C1 segment of cervical spinal cord (tissue), 14 donors: Measurements from ENCODE around the gene CKAP4.

Experiments
- DNase-seq, 14 donors: peaks; one replicate each; lab custom pipeline; 2025; lab: John Stamatoyannopoulos, UW

The CKAP4 gene

DNA sequence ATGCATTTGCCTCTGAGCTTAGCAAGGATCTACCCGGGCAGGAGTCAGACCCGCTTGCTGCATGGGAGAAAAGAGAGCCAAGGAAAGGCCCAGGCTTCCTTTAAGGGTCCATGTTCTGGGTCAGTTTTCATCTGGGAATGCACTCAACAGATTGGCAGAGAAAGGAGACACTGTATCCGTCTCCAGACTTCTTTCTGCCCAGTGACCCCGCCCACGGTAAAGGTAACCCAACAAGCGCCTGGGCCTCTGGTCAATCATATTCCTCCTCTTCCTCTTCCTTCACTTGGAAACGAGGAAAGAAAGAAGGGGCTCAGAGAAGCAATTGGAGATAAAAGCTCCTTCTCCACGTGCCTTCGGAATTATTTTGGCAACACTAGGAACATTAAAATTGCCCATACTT, 27.6 kb upstream of the CKAP4 start:
- DNase-seq, result no peak

DNA sequence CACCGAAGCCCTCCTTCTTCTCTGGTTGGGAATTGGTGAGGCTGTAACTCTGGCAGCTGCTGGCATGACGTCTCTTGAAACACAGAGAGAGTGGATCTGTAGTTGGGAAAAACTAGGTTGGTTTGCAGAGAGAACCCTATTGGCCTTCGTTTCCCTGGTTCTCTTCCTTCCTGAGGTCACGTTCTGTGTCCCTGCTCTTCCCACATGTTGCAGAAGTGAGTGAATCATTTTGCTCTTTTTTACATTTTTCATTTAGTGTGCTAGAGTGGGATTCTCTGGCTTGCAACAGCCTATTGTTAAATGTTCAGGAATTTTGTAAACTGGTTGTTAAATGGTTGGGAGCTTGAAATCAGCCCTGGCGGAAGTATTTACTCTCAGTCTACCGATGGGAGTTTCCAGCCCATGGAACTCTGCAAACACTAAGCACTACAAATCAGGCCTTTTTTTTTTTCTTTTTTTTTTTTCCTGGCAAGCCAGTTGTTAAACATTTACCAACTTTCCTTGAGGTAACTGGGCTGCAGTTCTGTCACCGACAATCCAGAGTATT, 26.8 kb upstream of the CKAP4 start:
- DNase-seq, result no peak

DNA sequence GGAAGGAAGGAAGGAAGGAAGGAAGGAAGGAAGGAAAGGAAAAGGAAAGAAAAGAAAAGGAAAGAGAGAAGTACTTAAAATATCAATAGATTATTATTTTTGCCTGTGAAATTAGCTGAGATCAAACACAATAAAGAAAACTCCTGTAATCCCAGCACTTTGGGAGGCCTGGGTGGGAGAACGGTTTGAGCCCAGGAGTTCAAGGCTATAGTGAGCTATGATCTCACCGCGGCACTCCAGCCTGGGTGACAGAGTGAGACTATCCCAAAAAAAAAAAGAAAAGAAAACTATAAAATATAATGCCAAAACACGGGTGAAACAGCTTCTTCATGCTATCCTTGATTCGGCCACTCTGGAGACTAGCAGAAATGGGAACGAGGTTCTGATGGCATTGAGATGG, 26.2 kb upstream of the CKAP4 start:
- no peak for DNase-seq

DNA sequence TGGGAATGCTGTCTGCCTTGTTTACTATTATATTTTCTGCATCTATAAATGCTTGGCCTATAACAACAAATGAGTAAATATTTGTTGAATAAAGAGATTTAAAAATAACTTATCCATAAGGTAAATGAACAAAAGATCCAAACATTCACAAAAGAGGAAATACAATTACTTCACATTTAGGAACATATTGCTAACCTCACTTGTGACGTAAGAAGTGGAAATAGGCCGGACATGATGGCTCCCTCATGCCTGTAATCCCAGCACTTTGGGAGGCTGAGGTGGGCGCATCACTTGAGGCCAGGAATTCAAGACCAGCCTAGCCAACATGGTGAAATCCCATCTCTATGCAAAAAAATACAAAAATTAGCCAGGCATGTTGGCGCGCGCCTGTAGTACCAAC, 25.7 kb upstream of the CKAP4 start:
- no peak for DNase-seq

DNA sequence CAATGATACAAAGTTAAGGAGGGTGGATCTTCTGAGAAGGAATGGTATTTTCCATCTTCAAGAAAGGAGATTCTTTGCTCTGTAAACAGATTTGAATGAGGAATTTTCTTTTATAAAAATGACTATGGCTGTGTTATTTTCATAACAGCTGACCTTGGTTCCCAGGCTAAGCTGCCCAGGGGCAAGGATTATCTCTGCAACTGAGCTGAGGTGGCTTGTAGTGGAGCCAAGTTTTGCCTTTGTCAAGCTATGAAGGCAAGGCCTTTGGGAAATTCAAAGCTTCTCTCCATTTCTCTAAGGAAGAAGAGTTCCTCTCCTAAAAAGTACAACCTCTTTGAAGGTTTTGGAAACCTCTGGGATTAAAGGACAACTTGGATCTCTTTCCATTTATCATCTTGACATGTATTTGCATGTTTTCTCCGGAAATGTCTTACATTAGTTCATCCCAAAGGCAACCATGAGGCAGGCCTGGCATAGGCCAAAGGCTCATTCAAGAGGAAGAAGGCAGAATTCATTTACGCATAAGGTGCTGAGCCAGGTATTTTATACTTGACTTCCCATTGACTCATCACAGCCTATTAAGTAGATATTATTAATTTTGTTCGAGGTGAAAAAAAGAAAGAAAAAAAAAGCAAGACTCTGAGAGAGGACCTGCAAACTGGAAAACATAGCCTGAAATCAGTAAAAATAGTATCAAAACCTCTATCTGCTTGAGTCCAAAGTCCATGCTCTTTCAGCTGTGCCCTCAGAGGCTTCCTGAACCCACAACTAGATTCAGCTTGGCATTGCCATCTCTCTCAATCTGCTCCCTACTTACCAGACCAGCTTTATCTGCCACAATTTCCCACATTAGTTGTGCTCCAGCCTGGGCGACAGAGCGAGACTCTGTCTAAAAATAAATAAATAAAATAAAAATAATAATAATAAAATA, 24.0 kb upstream of the CKAP4 start:
- no peak for DNase-seq

DNA sequence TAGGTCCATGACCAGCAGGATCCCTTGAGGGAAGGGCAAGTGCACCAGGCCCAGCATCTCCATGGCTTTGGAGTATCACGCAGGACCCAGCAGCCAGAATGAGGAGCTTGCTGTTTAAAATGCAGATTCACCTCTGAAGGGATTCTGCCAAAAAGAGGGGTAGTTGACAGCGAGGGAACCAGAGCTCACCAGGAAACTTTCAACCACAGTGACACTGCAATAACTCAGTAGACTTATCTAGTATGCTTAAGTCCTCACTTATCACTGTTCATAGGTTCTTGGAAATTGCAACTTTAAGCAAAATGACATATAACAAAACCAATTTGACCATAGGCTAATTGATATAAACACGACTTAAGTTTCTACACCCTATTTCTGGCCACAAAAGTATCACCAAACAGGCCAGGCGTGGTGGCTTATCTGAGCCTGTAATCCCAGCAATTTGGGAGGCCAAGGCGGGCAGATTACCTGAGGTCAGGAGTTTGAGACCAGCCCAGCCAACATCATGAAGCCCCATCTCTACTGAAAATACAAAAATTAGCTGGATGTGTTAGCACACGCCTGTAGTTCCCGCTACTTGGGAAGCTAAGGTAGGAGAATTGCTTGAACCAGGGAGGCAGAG, 21.4 kb upstream of the CKAP4 start:
- DNase-seq, result no peak

DNA sequence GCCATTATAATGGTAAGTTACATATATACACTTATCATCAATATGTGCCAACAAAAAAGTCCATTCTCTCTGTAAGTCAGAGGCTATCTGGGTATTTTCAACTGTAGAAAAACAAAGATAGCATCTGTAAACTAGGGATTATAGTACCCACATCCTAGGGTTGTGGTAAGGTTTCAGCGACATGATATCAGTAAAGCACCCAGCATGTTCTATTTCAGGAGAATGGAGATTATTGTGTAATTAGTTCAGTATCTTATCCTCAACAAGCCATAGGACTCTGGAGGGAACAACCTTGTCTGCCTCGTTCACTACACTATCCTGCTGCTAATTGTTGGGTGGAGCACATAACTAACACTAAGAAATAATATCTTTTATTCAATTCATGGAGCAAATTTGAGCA, 19.7 kb upstream of the CKAP4 start:
- DNase-seq, result no peak

DNA sequence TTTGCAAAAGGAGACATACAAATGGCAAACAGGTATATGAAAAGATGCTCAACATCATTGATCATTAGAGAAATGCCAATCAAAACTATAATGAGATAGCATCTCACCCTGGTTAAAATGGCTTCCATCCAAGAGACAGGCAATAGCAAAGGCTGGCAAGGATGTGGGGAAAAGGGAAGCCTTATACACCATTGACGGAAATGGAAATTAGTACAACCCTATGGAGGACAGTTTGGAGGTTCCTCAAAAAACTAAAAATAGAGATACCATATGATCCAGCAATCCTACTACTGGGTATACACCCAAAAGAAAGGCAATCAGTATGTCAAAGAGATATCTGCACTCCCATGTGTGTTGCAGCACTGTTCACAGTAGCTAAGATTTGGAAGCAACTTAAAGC, 17.3 kb upstream of the CKAP4 start:
- no peak for DNase-seq

DNA sequence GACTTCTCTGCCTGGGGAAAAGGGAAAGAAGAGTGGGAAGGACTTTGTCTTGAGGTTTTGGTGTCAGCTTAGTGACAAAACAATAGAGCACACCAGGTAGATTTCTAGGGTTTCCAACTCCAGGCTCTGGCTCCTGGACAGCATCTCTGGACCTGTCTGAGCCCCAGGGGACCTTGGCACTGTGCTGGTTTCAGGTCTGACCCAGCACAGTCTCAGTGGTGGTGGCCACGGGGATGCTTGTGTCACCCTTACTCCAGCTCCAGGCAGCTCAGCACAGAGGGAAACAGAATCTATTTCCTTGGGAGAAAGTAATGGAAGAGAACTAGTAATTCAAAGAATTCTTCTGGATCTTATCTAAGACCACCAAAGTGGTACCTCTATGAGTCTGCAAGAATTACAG, 11.1 kb upstream of the CKAP4 start:
- DNase-seq, result no peak

DNA sequence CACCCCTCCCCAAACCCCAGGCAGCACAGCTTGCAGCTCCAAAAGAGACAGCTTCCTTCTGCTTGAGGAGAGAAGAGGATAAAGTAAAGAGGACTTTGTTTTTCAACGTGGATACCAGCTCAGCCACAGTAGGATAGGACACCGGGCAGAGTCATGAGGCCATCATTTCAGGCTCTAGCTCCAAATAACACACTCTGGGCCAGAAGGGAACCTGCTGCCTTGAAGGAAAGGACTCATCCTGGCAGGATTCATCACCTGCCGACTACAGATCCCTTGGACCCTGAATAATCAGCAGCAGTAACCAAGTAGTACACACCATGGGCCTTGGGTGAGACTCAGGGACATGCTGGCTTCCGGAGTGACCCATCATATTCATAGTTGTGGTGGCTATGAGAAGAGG, 10.4 kb upstream of the CKAP4 start:
- DNase-seq, result no peak

DNA sequence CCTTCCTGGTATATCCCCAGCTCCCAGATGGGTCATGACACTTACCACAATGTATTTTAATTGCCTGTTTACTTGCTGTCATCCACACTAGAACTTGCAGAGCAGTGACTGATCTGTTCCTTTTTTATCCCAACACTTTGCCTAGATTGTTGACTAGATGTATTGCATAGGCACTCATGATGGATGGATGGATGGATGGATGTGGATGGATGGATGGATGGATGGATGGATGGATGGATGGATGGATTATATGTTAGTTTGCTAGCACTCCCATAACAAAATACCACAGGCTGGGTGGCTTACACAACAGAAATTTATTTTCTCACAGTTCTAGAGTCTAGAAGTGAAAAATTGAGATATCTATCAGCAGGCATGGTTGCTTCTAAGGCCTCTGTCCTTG, 8.7 kb upstream of the CKAP4 start:
- no peak for DNase-seq

DNA sequence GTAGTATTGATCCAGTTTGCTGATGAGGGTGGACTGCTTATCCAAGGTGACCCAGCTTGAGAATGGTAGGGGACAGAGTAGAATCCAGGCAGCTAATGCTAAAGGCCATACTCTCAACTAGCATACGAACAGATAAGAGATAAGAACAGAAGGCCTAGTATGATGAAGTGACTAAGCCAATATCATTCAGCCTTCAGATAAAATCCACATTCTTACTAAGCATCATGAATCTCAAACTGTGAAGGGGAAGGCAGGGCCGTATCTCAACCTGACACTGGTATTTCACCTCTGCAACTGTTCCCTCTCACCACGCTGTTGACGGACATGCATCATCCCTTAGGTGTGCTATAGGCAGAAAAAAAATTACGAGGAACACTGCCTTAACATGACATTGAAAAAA, 8.1 kb upstream of the CKAP4 start:
- DNase-seq, result no peak

DNA sequence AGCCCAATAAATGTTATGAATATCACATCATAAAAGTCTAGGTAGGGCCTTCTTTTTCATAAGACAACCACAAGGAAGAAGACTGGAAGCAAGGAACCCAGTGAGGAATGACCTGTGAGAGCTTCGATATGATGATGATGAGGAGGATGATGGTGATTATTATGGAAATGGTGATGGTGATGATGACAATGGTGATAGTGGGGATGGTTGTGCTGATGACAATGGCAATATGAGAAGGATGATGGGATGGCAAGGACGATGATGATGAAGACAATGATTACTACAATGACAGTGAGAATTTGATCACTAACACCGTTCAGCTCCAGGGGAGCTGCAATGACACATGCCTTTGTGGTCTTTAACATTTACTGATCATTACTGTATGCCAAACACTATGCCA, 7.7 kb upstream of the CKAP4 start:
- DNase-seq, result no peak

DNA sequence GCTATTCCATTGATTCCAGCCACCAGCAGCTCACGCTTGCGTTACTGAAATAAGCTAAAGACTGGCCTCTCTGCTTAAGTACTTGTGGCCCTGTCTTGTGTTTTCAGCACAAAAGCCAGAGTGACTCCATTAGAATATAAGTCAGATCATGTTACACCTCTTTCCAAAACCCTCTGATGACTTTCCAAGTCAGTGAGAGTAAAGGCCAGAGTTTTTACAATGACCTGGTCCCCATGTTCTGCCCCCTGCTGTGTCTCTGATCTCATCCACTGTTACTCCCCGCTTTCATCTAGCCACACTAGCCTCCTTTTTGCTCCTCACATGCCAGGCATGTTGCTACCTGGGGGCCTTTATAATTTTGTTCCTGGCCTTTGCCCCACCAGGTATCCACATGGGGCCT, 6.9 kb upstream of the CKAP4 start:
- DNase-seq, result no peak

DNA sequence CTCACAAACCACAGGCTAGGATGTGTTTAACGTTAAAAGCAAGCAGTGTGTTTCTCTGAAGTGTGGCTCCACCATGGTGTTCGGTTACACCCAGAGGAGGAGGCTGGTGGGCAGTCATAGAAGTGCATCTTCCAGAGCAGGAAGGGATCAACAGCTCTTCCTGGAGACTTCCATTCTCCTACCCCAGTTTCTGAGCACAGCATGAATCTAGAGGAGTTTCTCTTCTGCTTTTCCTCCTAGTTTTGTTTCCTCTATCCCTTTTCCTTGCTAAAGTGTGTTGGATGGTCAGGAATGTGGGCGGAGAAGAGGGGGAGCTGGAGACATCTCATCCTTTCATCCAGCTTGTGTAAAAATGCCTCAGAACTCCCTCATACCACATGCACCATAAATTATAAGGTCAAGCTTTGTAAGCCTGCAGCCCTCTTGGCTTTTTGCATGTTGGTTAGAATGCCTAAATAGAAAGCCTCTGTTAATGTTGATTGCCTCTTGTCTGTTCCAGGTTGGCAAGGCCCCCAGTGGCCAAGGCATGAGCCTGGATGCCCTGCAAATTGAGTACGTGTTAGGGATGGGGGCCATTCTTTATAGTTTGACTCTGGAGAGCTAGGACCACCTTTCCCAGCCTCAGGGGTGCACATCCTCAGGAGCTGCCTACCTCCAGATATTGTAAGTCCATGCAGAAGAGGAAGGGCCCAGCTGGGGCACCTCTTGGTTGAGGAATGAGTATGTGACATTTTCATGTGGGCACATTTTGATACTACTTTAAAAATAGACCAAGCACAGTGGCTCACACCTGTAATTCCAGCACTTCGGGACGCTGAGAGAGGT, 4.0 kb upstream of the CKAP4 start:
- DNase-seq, result no peak

DNA sequence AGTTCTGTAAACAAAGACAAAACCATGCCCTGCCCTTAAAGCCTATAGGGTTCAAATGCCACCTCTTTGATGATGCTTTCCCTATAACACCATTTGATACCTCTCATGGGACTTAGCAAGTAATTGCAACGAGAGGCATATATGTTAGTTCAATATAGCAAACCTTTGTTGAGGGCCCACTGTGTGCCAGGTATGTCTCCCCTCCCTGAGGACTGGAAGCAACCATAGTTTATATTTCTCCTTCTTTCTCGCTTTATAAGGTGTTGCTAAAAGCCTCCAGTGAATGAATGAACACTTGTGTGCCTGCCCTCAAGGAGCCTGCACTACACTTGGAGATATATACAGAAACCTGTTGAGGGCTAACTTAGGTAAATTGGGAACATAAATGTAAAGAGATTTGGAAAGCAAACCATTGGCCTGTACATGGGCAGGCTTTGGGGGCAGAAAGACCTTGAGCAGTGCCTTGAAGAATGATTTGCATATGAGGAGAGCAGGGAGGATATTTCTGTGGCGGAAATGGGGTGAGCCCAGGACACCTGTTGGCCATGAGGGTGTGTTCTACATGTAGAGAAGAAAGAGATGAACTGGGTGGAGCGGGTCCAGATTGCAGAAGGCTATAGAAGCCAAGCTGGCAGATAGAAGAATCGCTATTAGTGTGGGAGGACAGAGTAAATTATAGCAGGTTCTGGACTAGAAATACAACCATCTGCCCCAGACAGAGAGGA, 1.8 kb upstream of the CKAP4 start:
- DNase-seq, result peak in 1 of 14 donors; percentile 42

DNA sequence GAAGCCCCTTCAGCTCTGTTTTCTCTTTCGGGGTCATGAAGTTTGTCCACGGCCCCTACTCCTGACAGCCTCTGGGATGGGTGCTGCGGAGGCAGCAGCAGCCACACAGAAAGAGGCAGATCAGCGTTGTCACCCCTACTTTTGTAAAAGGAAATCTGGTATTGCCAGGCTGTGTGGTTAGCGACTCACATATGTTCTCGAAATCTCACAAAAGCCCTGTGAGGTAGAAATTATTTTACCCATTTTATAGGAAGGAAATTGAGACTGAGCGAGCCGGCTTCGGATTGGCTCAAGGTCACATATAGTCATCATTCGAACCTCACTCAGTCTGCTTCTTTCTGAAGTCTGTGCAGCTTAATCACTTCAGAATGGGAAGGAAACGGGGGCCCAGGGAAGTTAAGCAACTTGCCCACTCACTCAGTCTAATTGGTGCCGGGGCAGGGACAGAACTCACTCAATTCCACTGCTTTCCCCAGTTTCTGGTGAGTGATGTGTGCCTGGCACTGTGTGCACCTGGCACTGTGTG, 1.1 kb upstream of the CKAP4 start:
- DNase-seq, result peak in 3 of 14 donors; percentile 32 to 51 (median 38)

DNA sequence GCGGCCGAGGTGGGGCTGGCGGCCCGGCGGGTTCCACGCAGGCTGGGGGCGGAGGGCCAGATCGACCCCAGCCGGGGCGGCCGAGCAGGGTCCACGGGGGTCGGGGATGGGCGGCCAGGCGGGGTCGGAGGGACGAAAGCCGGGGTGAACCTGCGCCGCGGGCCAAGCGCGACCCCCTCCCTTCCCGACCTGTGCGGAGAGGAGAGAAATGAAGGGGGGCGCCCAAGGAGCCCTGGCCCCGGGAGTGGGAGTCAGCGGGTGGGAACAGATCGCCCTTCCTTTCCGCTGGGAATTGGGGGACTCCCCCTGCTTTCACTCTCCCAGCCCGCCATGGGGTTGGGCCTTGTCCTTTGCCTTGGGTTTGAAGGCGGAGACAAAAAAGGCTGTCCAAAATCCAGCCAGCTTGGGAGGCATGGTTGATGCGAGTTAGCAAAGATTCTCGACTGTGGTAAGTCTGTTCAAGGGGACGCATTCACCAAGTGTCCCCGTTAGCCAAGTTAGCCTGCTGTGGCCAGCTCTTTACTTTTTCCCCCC, 559 bp upstream of the CKAP4 start:
- peak in 10 of 14 donors; percentile 31 to 66 (median 43) for DNase-seq

DNA sequence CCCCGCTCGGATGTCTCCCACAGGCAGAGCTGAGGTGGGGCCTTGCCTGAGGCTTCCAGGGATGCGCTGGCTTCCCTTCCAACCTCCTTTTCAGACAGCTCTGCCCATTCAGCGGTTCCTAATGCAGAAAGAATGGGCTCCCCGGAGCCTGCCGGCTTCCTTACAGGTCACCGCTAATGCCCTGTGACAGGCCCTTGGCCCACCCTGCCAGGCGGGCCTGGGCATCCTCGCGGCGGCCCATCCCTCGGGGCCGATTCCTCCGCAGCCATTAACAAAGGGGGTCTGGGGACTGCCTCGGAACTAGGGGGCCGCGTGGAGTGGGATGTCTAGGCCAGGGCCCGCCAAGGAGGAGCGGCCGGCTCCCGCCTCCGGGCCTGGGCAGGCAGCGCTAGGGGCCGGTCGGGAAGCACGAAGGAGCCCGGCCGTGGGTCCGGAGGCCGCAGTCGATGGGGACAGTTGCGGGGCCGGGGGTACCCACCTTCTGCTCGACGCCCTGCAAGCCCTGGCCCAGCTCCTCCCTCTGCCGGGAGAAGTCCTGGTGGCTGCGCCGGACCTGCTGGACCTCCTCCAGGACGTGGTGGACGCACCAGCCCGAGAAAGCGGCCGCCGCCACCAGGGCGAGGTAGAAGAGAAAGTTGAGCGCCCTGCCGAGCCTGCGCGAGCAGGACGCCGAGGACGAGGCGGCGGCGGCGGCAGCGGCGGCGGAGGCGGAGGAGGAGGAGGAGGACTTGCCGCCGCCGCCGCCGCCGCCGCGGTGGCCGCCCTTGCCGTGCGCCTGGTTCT, 738 bp downstream of the CKAP4 start:
- peak in 10 of 14 donors; percentile 11 to 67 (median 42) for DNase-seq

DNA sequence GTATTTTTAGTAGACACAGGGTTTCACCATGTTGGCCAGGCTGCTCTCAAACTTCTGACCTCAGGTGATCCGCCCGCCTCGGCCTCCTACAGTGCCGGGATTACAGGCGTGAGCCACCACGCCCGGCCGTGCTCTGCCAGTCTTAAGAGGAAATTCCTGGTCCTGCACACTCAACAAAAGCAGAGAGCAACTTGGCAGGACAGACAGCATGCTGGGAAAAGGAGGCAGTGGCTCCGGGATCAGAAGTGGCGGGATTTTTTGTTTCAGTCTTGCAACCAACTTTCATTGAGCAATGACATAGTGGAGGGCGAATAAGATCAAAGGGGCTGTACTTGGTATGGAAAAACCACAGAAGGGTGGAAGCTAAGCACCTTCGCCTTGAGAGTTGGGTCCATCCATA, 2.1 kb downstream of the CKAP4 start:
- DNase-seq, result peak in 1 of 14 donors; percentile 12
